HepG2 (cell line): Measurements from ENCODE around the gene COASY. TPM values are rescaled to one million over a fixed set of nuclear protein-coding genes. Genes with fewer than 3 reads are reported as not detected.

Experiments
- CEBPZ ChIP-seq: IDR thresholded peaks from 2 replicates; pipeline ENCODE4 v1.6.1; 2012; ENCODE audit warnings: low read length, improper control_type of control experiment
- EEA1 ChIP-seq: sonication (generic); formaldehyde crosslinking; IDR thresholded peaks from 2 replicates; pipeline ENCODE4 v1.5.1; 2020; ENCODE audit warnings: mild to moderate bottlenecking, missing genetic modification reagents, borderline replicate concordance
- HES4 ChIP-seq: sonication (generic); formaldehyde crosslinking; IDR thresholded peaks from 2 replicates; pipeline ENCODE4 v1.9.0; 2021; ENCODE audit warnings: mild to moderate bottlenecking, missing genetic modification reagents, borderline replicate concordance
- KDM5B ChIP-seq: sonication (generic); formaldehyde crosslinking; IDR thresholded peaks from 2 replicates; pipeline ENCODE4 v1.4.0; 2020; ENCODE audit warnings: missing genetic modification reagents, mild to moderate bottlenecking, borderline replicate concordance
- MTF1 ChIP-seq: sonication (generic); formaldehyde crosslinking; IDR thresholded peaks from 2 replicates; pipeline ENCODE4 v1.5.0; 2020; ENCODE audit warnings: missing genetic modification reagents
- U2AF2 ChIP-seq: fragments of 200-400 bp; formaldehyde crosslinking; IDR thresholded peaks from 2 replicates; pipeline ENCODE4 v1.6.1; 2017; ENCODE audit warnings: low read depth, mild to moderate bottlenecking, low read length
- ZNF10 ChIP-seq: sonication (generic); formaldehyde crosslinking; IDR thresholded peaks from 2 replicates; pipeline ENCODE4 v1.4.0; 2020; ENCODE audit warnings: mild to moderate bottlenecking, low read depth, missing genetic modification reagents, borderline replicate concordance
- ZNF282 ChIP-seq: fragments of 450-650 bp; IDR thresholded peaks from 2 replicates; pipeline ENCODE4 v1.6.1; 2018; ENCODE audit not compliant: partially characterized antibody
- ZNF644 ChIP-seq: IDR thresholded peaks from 2 replicates; pipeline ENCODE4 v1.6.1; 2016; ENCODE audit warnings: low read depth
- ZNF780A ChIP-seq: sonication (generic); formaldehyde crosslinking; IDR thresholded peaks from 2 replicates; pipeline ENCODE4 v1.8.0; 2022; ENCODE audit warnings: mild to moderate bottlenecking, missing genetic modification reagents, moderate library complexity
- polyA plus RNA-seq, 8 experiments: library from polyadenylated mRNA; depleted of rRNA in 3 of 8; stranded (reverse) in 7 of 8; unstranded in 1 of 8; fragments of >200 nt; fragmentation: Illumina TruSeq in 4 of 8; extraction: Trizol in 4 of 8; gene quantifications; 2 replicates each; pipeline versions ENCODE4 v1.2.1 to v1.2.3, GENCODE V29; 2011 to 2016; ENCODE audit warnings: low read depth in 4 of 8, missing spikeins in 1 of 8, mixed read lengths in 1 of 8; ENCODE audit not compliant: insufficient read depth in 1 of 8
- total RNA-seq, 5 experiments: library from RNA; depleted of rRNA; stranded (reverse); fragments of >200 nt; fragmentation: Illumina TruSeq; extraction: Trizol; gene quantifications; 2 replicates each; pipeline ENCODE4 v1.2.3, GENCODE V29; 2016; ENCODE audit warnings: low read depth in 1 of 5
- TF ChIP-seq, protein P1 (sequence below): sonication (generic); formaldehyde crosslinking; IDR thresholded peaks from 2 replicates; pipeline ENCODE4 v1.4.0; 2020; ENCODE audit warnings: mild to moderate bottlenecking, missing genetic modification reagents
- TF ChIP-seq, protein P2 (sequence below): sonication (generic); formaldehyde crosslinking; IDR thresholded peaks from 2 replicates; pipeline ENCODE4 v1.5.1; 2020; ENCODE audit warnings: mild to moderate bottlenecking, missing genetic modification reagents, borderline replicate concordance
- TF ChIP-seq, protein P3 (sequence below): sonication (generic); formaldehyde crosslinking; conservative IDR thresholded peaks from 2 replicates; pipeline ENCODE4 v1.4.0; 2020; ENCODE audit warnings: mild to moderate bottlenecking, missing genetic modification reagents, moderate library complexity

The COASY gene
- total and polyA plus RNA-seq, 2 of the 13 experiments (the other 11 are each of a cell fraction or from before 2014, with no cell fraction given): 90.7 to 125 TPM

GRCh38 chr17:42554250-42555121 is 7.5 kb upstream of the COASY start (continued):
- TF ChIP-seq, protein P1, sequence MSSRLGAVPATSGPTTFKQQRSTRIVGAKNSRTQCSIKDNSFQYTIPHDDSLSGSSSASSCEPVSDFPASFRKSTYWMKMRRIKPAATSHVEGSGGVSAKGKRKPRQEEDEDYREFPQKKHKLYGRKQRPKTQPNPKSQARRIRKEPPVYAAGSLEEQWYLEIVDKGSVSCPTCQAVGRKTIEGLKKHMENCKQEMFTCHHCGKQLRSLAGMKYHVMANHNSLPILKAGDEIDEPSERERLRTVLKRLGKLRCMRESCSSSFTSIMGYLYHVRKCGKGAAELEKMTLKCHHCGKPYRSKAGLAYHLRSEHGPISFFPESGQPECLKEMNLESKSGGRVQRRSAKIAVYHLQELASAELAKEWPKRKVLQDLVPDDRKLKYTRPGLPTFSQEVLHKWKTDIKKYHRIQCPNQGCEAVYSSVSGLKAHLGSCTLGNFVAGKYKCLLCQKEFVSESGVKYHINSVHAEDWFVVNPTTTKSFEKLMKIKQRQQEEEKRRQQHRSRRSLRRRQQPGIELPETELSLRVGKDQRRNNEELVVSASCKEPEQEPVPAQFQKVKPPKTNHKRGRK (CRISPR knock-in tag): no peak
- TF ChIP-seq ZNF282 (no peak), MTF1 (CRISPR knock-in tag) (no peak; the same call in 1 of the 2 replicates), CEBPZ (no peak), KDM5B (CRISPR knock-in tag) (peak; percentile 93), ZNF10 (CRISPR knock-in tag) (no peak), ZNF644 (CRISPR knock-in tag) (no peak), ZNF780A (CRISPR knock-in tag) (peak; percentile 70; the same call in 1 of the 2 replicates), U2AF2 (no peak), EEA1 (peak; percentile 95), HES4 (no peak)
- TF ChIP-seq, protein P2, sequence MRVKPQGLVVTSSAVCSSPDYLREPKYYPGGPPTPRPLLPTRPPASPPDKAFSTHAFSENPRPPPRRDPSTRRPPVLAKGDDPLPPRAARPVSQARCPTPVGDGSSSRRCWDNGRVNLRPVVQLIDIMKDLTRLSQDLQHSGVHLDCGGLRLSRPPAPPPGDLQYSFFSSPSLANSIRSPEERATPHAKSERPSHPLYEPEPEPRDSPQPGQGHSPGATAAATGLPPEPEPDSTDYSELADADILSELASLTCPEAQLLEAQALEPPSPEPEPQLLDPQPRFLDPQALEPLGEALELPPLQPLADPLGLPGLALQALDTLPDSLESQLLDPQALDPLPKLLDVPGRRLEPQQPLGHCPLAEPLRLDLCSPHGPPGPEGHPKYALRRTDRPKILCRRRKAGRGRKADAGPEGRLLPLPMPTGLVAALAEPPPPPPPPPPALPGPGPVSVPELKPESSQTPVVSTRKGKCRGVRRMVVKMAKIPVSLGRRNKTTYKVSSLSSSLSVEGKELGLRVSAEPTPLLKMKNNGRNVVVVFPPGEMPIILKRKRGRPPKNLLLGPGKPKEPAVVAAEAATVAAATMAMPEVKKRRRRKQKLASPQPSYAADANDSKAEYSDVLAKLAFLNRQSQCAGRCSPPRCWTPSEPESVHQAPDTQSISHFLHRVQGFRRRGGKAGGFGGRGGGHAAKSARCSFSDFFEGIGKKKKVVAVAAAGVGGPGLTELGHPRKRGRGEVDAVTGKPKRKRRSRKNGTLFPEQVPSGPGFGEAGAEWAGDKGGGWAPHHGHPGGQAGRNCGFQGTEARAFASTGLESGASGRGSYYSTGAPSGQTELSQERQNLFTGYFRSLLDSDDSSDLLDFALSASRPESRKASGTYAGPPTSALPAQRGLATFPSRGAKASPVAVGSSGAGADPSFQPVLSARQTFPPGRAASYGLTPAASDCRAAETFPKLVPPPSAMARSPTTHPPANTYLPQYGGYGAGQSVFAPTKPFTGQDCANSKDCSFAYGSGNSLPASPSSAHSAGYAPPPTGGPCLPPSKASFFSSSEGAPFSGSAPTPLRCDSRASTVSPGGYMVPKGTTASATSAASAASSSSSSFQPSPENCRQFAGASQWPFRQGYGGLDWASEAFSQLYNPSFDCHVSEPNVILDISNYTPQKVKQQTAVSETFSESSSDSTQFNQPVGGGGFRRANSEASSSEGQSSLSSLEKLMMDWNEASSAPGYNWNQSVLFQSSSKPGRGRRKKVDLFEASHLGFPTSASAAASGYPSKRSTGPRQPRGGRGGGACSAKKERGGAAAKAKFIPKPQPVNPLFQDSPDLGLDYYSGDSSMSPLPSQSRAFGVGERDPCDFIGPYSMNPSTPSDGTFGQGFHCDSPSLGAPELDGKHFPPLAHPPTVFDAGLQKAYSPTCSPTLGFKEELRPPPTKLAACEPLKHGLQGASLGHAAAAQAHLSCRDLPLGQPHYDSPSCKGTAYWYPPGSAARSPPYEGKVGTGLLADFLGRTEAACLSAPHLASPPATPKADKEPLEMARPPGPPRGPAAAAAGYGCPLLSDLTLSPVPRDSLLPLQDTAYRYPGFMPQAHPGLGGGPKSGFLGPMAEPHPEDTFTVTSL: peak; percentile 52; the same call in 1 of the 2 replicates
- TF ChIP-seq, protein P3, sequence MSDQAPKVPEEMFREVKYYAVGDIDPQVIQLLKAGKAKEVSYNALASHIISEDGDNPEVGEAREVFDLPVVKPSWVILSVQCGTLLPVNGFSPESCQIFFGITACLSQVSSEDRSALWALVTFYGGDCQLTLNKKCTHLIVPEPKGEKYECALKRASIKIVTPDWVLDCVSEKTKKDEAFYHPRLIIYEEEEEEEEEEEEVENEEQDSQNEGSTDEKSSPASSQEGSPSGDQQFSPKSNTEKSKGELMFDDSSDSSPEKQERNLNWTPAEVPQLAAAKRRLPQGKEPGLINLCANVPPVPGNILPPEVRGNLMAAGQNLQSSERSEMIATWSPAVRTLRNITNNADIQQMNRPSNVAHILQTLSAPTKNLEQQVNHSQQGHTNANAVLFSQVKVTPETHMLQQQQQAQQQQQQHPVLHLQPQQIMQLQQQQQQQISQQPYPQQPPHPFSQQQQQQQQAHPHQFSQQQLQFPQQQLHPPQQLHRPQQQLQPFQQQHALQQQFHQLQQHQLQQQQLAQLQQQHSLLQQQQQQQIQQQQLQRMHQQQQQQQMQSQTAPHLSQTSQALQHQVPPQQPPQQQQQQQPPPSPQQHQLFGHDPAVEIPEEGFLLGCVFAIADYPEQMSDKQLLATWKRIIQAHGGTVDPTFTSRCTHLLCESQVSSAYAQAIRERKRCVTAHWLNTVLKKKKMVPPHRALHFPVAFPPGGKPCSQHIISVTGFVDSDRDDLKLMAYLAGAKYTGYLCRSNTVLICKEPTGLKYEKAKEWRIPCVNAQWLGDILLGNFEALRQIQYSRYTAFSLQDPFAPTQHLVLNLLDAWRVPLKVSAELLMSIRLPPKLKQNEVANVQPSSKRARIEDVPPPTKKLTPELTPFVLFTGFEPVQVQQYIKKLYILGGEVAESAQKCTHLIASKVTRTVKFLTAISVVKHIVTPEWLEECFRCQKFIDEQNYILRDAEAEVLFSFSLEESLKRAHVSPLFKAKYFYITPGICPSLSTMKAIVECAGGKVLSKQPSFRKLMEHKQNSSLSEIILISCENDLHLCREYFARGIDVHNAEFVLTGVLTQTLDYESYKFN: peak; percentile 76
